Measurements from ENCODE around the gene ADAMTS15.

Gene ADAMTS15

GRCh38 chr11:130515829-130516553 is 67.5 kb downstream of the ADAMTS15 start:
- no peak for DNase-seq

- DNase-seq, result no peak
These were observed 68.4 kb downstream of the ADAMTS15 start for GRCh38 chr11:130516554-130517505.

- no peak for DNase-seq
These were observed 69.8 kb downstream of the ADAMTS15 start for GRCh38 chr11:130518164-130518680.

GRCh38 chr11:130519128-130519932 is 70.9 kb downstream of the ADAMTS15 start:
- no peak for DNase-seq

- DNase-seq, result no peak
These were observed 71.8 kb downstream of the ADAMTS15 start for GRCh38 chr11:130520271-130520671.

GRCh38 chr11:130522284-130522961 is 74.0 kb downstream of the ADAMTS15 start:
- no peak for DNase-seq

GRCh38 chr11:130523166-130523565 is 74.7 kb downstream of the ADAMTS15 start:
- no peak for DNase-seq

GRCh38 chr11:130523609-130524008 is 75.2 kb downstream of the ADAMTS15 start:
- DNase-seq, result no peak

- no peak for DNase-seq
These were observed 75.8 kb downstream of the ADAMTS15 start for GRCh38 chr11:130524132-130524790.

GRCh38 chr11:130525307-130525706 is 76.9 kb downstream of the ADAMTS15 start:
- DNase-seq, result no peak

Measured in CD4-positive, alpha-beta T cell treated with Interleukin-17A for 1 hour (primary cell).